SU-DHL-6 (cell line): ENCODE measurements around the gene CNTN5.

ENCODE experiments used
- H2AFZ ChIP-seq: fragments of 200-600 bp; sonication (generic); 2 replicates; pipeline ENCODE4 v1.6.1; 2014; ENCODE audit warnings: low read depth, mild to moderate bottlenecking, moderate library complexity, mixed read lengths, antibody characterized with exemption, low read length; ENCODE audit not compliant: severe bottlenecking
- H3F3A ChIP-seq: fragments of 200-600 bp; shearing (Covaris generic); 2 replicates; pipeline ENCODE4 v1.6.0; 2016; ENCODE audit warnings: antibody characterized with exemption, mild to moderate bottlenecking; ENCODE audit not compliant: insufficient read depth
- H3K27ac ChIP-seq: fragments of 200-600 bp; sonication (generic); 2 replicates; pipeline ENCODE4 v1.5.1; 2016; ENCODE audit warnings: low read depth, mild to moderate bottlenecking, low read length, moderate library complexity, mixed read lengths
- H3K27me3 ChIP-seq: fragments of 200-600 bp; sonication (generic), shearing (Covaris generic); 2 replicates; pipeline ENCODE4 v1.6.0; 2014; ENCODE audit warnings: mild to moderate bottlenecking, low read length
- H3K36me3 ChIP-seq: fragments of 200-600 bp; sonication (generic); 2 replicates; pipeline ENCODE4 v1.6.1; 2014; ENCODE audit warnings: mild to moderate bottlenecking, low read length, mixed read lengths
- H3K4me2 ChIP-seq: fragments of 300-600, 200-600 bp; shearing (Covaris generic), sonication (generic); 2 replicates; pipeline ENCODE4 v1.6.0; 2014; ENCODE audit warnings: low read length, low read depth, mild to moderate bottlenecking; ENCODE audit not compliant: poor library complexity, severe bottlenecking
- H3K4me3 ChIP-seq: fragments of 200-600 bp; sonication (generic); 2 replicates; pipeline ENCODE4 v1.5.1; 2014; ENCODE audit warnings: antibody characterized with exemption, low read length, mild to moderate bottlenecking, mixed read lengths; ENCODE audit not compliant: insufficient read depth, poor library complexity, severe bottlenecking
- H3K79me2 ChIP-seq: fragments of 200-600 bp; sonication (generic); 2 replicates; pipeline ENCODE4 v1.6.1; 2014; ENCODE audit warnings: mild to moderate bottlenecking, low read length, moderate library complexity; ENCODE audit not compliant: insufficient read depth
- H3K9ac ChIP-seq: fragments of 200-600 bp; sonication (generic); 2 replicates; pipeline ENCODE4 v1.7.0; 2014; ENCODE audit warnings: mild to moderate bottlenecking, low read length
- H3K9me2 ChIP-seq: fragments of 200-600 bp; sonication (generic); replicated peaks from 2 replicates; pipeline ENCODE4 v1.6.1; 2014; ENCODE audit warnings: low read length; ENCODE audit not compliant: insufficient read depth
- H3K9me3 ChIP-seq: fragments of 200-600 bp; sonication (generic); 2 replicates; pipeline ENCODE4 v1.6.1; 2014; ENCODE audit warnings: low read length, mixed read lengths; ENCODE audit not compliant: insufficient read depth
- H4K20me1 ChIP-seq: fragments of 200-600 bp; sonication (generic); 2 replicates; pipeline ENCODE4 v1.6.1; 2014; ENCODE audit warnings: low read depth, mild to moderate bottlenecking, antibody characterized with exemption, low read length, moderate library complexity, mixed read lengths
- EZH2phosphoT487 ChIP-seq: fragments of 200-600 bp; sonication (generic), shearing (Covaris generic); conservative IDR thresholded peaks from 2 replicates; pipeline ENCODE4 v1.6.1; 2018; ENCODE audit warnings: mild to moderate bottlenecking, antibody characterized with exemption, low read length, moderate library complexity, mixed read lengths
- TF ChIP-seq, protein P1 (sequence below): fragments of 200-600 bp; sonication (generic); IDR thresholded peaks from one replicate; pipeline ENCODE4 v1.5.1; 2017; ENCODE audit warnings: antibody characterized with exemption, mild to moderate bottlenecking, low read length, moderate library complexity; ENCODE audit not compliant: insufficient read depth, poor library complexity, severe bottlenecking

CNTN5 gene

DNA sequence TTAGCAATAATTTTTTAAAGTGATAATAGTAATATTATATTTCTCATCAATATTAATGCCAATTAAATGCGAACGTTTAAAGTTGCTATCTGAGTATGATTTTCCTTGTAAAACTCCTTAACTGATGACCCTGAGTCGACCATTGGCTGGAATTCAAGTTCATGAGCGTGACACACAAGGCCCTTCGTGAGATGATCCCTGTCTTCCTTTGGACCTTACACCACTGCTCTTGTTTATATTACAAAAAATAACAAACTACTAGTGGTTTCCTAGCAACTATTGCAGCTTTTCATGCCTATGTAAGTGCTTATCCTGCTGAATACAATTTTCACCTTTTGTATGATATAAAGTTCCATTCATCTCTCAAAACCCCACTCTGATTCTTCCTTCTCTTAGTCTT, 752.9 kb downstream of the CNTN5 start:
- no peaks in the 10 kb centered on the region for H3K9me2 ChIP-seq
- no peak overlapping the region for H3K9ac ChIP-seq
- no peaks in the 10 kb centered on the region for H3K79me2 ChIP-seq
- no peak overlapping the region for H3K4me2 ChIP-seq
- no peak overlapping the region for H3K4me3 ChIP-seq
- TF ChIP-seq, protein P1, sequence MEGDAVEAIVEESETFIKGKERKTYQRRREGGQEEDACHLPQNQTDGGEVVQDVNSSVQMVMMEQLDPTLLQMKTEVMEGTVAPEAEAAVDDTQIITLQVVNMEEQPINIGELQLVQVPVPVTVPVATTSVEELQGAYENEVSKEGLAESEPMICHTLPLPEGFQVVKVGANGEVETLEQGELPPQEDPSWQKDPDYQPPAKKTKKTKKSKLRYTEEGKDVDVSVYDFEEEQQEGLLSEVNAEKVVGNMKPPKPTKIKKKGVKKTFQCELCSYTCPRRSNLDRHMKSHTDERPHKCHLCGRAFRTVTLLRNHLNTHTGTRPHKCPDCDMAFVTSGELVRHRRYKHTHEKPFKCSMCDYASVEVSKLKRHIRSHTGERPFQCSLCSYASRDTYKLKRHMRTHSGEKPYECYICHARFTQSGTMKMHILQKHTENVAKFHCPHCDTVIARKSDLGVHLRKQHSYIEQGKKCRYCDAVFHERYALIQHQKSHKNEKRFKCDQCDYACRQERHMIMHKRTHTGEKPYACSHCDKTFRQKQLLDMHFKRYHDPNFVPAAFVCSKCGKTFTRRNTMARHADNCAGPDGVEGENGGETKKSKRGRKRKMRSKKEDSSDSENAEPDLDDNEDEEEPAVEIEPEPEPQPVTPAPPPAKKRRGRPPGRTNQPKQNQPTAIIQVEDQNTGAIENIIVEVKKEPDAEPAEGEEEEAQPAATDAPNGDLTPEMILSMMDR, result no peak
- no peaks in the 10 kb centered on the region for H3K9me3 ChIP-seq
- H3K36me3 ChIP-seq, result no peaks in the 10 kb centered on the region
- H4K20me1 ChIP-seq, result no peaks in the 10 kb centered on the region
- no peak overlapping the region for H3K27ac ChIP-seq
- H3K27me3 ChIP-seq, result no peaks in the 10 kb centered on the region
- no peak overlapping the region for H2AFZ ChIP-seq
- H3F3A ChIP-seq, result no peaks in the 10 kb centered on the region

DNA sequence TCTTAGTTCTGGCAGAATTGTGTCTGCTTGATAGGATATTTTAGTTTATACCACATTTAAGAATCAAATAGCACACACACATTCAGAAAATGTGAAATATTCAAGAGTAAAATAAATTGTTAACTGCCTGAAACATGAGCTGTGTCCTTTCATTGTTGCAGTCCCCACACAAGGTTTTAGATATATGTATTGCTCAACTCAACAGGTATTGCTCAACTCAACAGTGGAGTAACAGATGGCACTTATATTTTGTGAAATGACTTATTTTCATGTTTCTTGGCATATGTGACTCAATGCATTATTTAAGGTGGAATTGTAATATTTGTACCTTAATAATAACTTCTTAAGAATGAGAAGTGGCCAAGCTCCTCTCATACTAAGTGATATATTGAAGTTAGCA, 760.3 kb downstream of the CNTN5 start:
- Histone ChIP-seq H3K79me2 (no peaks in the 10 kb centered on the region), H3K9me3 (no peaks in the 10 kb centered on the region), H3K4me3 (no peak overlapping the region), H2AFZ (no peak overlapping the region), H4K20me1 (no peaks in the 10 kb centered on the region), H3K9me2 (no peaks in the 10 kb centered on the region), H3K27me3 (no peaks in the 10 kb centered on the region), H3K9ac (no peak overlapping the region), H3K4me2 (no peak overlapping the region), H3F3A (no peaks in the 10 kb centered on the region), H3K27ac (no peak overlapping the region), H3K36me3 (no peaks in the 10 kb centered on the region)
- TF ChIP-seq, protein P1, result no peak
- no peak for TF ChIP-seq EZH2phosphoT487

DNA sequence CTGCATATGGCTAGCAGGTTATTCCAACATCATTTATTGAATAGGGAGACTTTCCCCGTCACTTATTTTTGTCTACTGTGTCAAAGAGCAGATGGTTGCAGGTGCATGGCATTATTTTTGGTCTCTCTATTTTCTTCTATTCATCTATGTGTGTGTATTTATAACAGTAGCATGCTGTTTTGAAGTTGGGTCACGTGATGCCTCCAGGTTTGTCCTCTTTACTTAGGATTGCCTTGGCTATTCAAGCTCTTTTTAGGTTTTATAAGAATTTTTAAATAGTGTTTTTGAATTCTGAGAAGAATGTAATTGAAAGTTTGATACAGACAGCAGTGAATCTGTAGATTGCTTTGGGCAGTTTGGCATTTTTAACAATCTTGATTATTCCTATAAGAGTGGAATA, 770.6 kb downstream of the CNTN5 start:
- Histone ChIP-seq H2AFZ (no peak overlapping the region), H3K4me2 (no peak overlapping the region), H3K9me2 (no peaks in the 10 kb centered on the region), H3F3A (no peaks in the 10 kb centered on the region), H3K4me3 (no peak overlapping the region), H3K27me3 (no peaks in the 10 kb centered on the region), H3K9me3 (no peaks in the 10 kb centered on the region), H3K36me3 (no peaks in the 10 kb centered on the region), H3K27ac (no peak overlapping the region), H4K20me1 (no peaks in the 10 kb centered on the region), H3K79me2 (no peaks in the 10 kb centered on the region), H3K9ac (no peak overlapping the region)
- no peak for TF ChIP-seq EZH2phosphoT487
- TF ChIP-seq, protein P1, result no peak

DNA sequence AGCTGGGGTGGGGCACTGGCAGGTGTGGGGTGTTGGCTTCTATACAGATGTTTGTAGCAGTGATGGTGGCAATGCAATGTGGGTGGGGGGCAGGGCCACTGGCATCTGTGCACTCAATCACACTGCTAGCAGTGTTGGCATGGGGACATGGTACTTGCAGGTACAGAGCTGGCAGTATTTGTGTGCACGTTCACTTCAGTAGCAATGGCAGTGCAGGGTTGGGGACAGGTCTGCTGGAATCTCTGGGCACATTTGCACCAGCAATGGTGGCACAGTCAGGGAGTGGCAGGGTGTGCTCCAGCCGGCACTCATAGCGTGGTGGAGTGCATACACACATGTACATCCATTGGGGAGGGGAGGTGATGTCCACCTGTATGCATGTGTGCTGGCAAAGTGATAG, 775.2 kb downstream of the CNTN5 start:
- Histone ChIP-seq H3K79me2 (no peaks in the 10 kb centered on the region), H3K27me3 (no peaks in the 10 kb centered on the region), H3F3A (no peaks in the 10 kb centered on the region), H3K27ac (no peak overlapping the region), H3K36me3 (no peaks in the 10 kb centered on the region), H3K9me2 (no peaks in the 10 kb centered on the region), H3K4me3 (no peak overlapping the region), H3K9ac (no peak overlapping the region), H4K20me1 (no peaks in the 10 kb centered on the region), H3K4me2 (no peak overlapping the region), H2AFZ (no peak overlapping the region), H3K9me3 (no peaks in the 10 kb centered on the region)
- TF ChIP-seq, protein P1, result no peak
- TF ChIP-seq EZH2phosphoT487, result no peak
